MCF 10A (cell line): ENCODE measurements around the gene ZDHHC8. TPM values are rescaled to one million over a fixed set of nuclear protein-coding genes. Genes with fewer than 3 reads are reported as not detected.

Experiments used
- BruUV-seq: library from RNA; stranded (reverse); fragments of 400-500 nt; replicated peaks from 2 replicates; lab custom pipeline; 2021; lab: Mats Ljungman, UMichigan
- CTCF ChIA-PET: fragments of 300-600 bp; sonication (Branson Sonifier 250); formaldehyde crosslinking; extraction: SDS; loops from one replicate; lab custom pipeline; 2021; ENCODE audit warnings: antibody characterized with exemption, inconsistent platforms; lab: Yijun Ruan, JAX
- POLR2A ChIA-PET: fragments of 300-600, 350-650 bp; sonication (Branson Sonifier 250); formaldehyde crosslinking; extraction: SDS; loops from one replicate; lab custom pipeline; 2020; ENCODE audit warnings: antibody characterized with exemption, inconsistent platforms; lab: Yijun Ruan, JAX
- DNase-seq: peaks from one replicate; pipeline ENCODE4 v3.0.0-alpha.2; 2018; ENCODE audit not compliant: unreplicated experiment
- H3K27ac Mint-ChIP-seq: one replicate; pipeline ENCODE4 v1.8.0; 2022; ENCODE audit warnings: mild to moderate bottlenecking, low read depth, mixed read lengths; ENCODE audit not compliant: unreplicated experiment
- H3K27me3 Mint-ChIP-seq: one replicate; pipeline ENCODE4 v1.8.0; 2022; ENCODE audit warnings: mixed read lengths; ENCODE audit not compliant: insufficient read depth, unreplicated experiment
- H3K36me3 Mint-ChIP-seq: one replicate; pipeline ENCODE4 v1.8.0; 2022; ENCODE audit warnings: mild to moderate bottlenecking, moderate library complexity, mixed read lengths; ENCODE audit not compliant: insufficient read depth, unreplicated experiment
- H3K4me1 Mint-ChIP-seq: one replicate; pipeline ENCODE4 v1.8.0; 2022; ENCODE audit warnings: mixed read lengths; ENCODE audit not compliant: insufficient read depth, unreplicated experiment
- H3K4me3 Mint-ChIP-seq: one replicate; pipeline ENCODE4 v1.8.0; 2022; ENCODE audit warnings: mild to moderate bottlenecking, moderate library complexity, mixed read lengths; ENCODE audit not compliant: unreplicated experiment
- H3K9me3 Mint-ChIP-seq: one replicate; pipeline ENCODE4 v1.8.0; 2022; ENCODE audit warnings: mixed read lengths; ENCODE audit not compliant: unreplicated experiment
- intact Hi-C: fragments of 100-400 bp; cut with micrococcal nuclease; formaldehyde crosslinking; loops from 2 replicates; pipeline ENCODE4 v1.14.1; 2022
- total RNA-seq: library from RNA; stranded (reverse); gene quantifications from 2 replicates; pipeline ENCODE4 v1.2.3, GENCODE V29; 2022
- TF ChIP-seq, protein P1 (sequence below): fragments of 200-600 bp; IDR thresholded peaks from one replicate; pipeline ENCODE4 v1.8.0; 2022; ENCODE audit warnings: antibody characterized with exemption, mild to moderate bottlenecking; ENCODE audit not compliant: unreplicated experiment

The ZDHHC8 gene
- total RNA-seq, 1 experiment from 2014 or later, result 44.8 TPM

GRCh38 chr22:20130731-20131596 is 640 bp upstream of the ZDHHC8 start:
- no TSS peak for BruUV-seq
- intact Hi-C loops, result no loop called here
- ChIA-PET CTCF (interaction anchor here (0.6 to 1.1 kb wide), 2 partner anchors 26 to 52 kb away, joined by 3 to 4 read pairs; no protein-coding TSS in a partner anchor), POLR2A (interaction anchor here (0.6 to 3.0 kb wide), 3 partner anchors 12 to 208 kb away, joined by 3 to 17 read pairs (median 3); partner anchors contain the start of gene TRMT2A)
- H3K4me3 Mint-ChIP-seq, result peak overlapping the region; percentile 63
- H3K9me3 Mint-ChIP-seq, result no peaks in the 10 kb centered on the region
- no peak overlapping the region for H3K27ac Mint-ChIP-seq
- no peaks in the 10 kb centered on the region for H3K4me1 Mint-ChIP-seq
- peaks cover 21% of the 10 kb centered on the region for H3K36me3 Mint-ChIP-seq
- H3K27me3 Mint-ChIP-seq, result no peaks in the 10 kb centered on the region
- DNase-seq, result peak; percentile 65
- TF ChIP-seq, protein P1, sequence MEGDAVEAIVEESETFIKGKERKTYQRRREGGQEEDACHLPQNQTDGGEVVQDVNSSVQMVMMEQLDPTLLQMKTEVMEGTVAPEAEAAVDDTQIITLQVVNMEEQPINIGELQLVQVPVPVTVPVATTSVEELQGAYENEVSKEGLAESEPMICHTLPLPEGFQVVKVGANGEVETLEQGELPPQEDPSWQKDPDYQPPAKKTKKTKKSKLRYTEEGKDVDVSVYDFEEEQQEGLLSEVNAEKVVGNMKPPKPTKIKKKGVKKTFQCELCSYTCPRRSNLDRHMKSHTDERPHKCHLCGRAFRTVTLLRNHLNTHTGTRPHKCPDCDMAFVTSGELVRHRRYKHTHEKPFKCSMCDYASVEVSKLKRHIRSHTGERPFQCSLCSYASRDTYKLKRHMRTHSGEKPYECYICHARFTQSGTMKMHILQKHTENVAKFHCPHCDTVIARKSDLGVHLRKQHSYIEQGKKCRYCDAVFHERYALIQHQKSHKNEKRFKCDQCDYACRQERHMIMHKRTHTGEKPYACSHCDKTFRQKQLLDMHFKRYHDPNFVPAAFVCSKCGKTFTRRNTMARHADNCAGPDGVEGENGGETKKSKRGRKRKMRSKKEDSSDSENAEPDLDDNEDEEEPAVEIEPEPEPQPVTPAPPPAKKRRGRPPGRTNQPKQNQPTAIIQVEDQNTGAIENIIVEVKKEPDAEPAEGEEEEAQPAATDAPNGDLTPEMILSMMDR, result no peak

GRCh38 chr22:20131859-20132685 is 468 bp downstream of the ZDHHC8 start:
- Mint-ChIP-seq H3K4me3 (peak overlapping the region; percentile 71), H3K9me3 (no peaks in the 10 kb centered on the region), H3K4me1 (no peaks in the 10 kb centered on the region), H3K27me3 (no peaks in the 10 kb centered on the region), H3K27ac (no peak overlapping the region), H3K36me3 (peaks cover 12% of the 10 kb centered on the region)
- intact Hi-C loops, result no loop called here
- TF ChIP-seq, protein P1, result no peak
- no peak for DNase-seq
- CTCF ChIA-PET, result no interaction called here
- POLR2A ChIA-PET, result no interaction called here
- BruUV-seq, result no TSS peak

DNA sequence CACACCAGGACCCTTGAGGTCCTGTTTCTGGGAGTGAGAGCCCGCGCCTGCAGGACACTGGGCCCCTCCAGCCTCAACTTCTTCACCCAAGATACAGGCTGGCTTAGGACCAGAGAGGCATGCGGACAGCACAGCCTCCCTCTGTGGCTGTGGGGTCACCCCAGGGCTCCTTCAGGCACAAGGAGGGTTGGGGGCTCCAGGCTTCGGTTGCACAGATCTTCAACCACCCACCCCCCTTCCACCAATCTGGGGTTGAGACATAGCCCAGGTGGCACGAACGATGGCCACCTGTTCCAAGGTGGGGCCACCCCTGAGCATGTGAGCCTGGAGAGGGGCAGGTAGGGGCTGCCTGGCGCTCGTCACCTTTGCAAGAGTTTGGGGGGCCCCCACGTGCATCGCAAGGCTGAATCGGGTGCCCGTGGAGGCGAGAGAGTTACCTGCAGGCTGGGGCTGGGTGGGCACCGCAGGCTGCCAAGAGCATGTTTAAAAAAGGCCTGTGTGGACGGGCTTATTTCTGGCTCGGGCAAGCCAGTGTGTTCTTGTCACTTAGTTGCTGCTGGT is 1.2 kb downstream of the ZDHHC8 start:
- Mint-ChIP-seq H3K4me3 (peak overlapping the region; percentile 71), H3K27me3 (no peaks in the 10 kb centered on the region), H3K36me3 (peaks cover 6% of the 10 kb centered on the region), H3K9me3 (no peaks in the 10 kb centered on the region), H3K4me1 (no peaks in the 10 kb centered on the region), H3K27ac (peak overlapping the region; percentile 61)
- CTCF ChIA-PET, result no interaction called here
- intact Hi-C loops, result no loop called here
- TF ChIP-seq, protein P1, result no peak
- POLR2A ChIA-PET, result no interaction called here
- DNase-seq, result no peak
- no TSS peak for BruUV-seq
